ENCODE data around the gene ABHD16A.

The ABHD16A gene

DNA sequence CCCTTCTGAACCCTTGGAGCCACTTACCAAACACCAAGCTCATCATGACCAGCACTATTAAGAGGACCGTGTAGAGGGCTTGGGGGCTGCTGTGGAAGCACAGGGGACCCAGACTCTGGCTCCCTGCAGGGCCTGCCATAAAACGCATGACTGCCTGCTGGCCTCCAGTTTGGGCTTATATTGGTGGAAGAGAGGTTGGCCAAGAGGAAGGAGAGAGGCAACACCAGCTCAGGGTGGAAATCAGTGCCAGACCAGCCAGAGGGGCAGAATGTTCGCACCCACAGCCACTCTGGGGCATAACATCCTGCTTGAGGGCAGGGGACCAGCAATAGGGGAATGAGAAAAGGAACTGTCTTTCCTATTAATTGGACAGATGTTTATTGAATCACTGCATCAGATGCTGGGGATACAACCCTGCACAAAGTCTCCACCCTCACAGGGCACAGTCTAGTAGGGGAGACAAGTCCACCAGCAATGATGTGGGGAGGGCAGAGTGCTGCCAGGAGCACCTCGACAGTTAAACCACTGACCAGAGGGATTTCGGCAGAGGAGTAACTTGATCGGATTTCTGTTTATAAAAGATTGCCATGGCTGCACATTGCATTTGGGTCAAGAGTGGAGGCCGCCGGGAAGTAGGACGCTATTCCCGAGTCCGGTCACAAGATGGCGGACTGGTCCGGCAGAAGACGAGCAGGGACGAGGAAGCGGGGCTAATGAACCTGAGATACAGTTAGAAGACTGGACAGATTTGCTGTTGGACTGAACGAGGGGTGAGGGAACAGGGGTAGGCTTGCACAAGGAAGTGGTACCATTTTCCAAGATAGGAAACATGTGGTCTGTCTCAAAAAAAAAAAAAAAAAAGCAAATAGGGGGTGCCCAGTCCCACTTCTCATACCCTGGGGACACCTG, 22.6 kb downstream of the ABHD16A start, which contains the start of gene LY6G5C:
LY6G5C (minus strand) TSS at position 842 of the 909 bp plus-strand sequence; CDS start at position 148, 694 bp downstream.
- H3K9me3 ChIP-seq = no peaks in the 10 kb centered on the region
- peak; percentile 84 to 87 for DNase-seq (ENCODE audit: low spot score in 2 of 2)
- no peaks in the 10 kb centered on the region for H3K36me3 ChIP-seq (replicated peaks)
- in situ Hi-C loops (cut with MboI; ENCODE audit: low sequenced_read_pairs) = no loop called here
- peak within 1 kb of the TSS; percentile 30 for H3K4me3 ChIP-seq
- peaks cover 12% of the 10 kb centered on the region for H3K4me1 ChIP-seq
- no peaks in the 10 kb centered on the region for H3K27me3 ChIP-seq (ENCODE audit: low read depth)

DNA sequence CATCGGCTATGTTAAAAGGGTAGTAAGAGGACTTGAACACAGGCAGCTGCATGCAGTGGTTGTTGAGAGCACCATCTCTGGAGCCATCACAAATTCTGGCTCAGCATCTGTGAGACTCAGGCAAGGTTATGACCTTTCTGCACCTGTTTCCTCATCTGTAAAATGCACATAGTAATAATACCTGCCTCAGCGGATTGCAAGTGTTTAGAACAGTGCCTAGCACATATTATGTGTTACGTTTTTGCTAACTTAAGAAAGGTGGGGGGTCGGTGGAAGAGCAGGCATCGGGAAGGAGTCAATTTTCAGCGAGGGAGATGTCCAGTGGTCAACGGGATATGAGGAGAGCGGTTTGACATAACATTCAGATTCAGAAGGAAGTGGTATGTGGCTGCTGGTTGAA, 25.2 kb downstream of the ABHD16A start:
- H3K4me3 ChIP-seq = no peak overlapping the region
- in situ Hi-C loops (cut with MboI; ENCODE audit: low sequenced_read_pairs) = no loop called here

DNA sequence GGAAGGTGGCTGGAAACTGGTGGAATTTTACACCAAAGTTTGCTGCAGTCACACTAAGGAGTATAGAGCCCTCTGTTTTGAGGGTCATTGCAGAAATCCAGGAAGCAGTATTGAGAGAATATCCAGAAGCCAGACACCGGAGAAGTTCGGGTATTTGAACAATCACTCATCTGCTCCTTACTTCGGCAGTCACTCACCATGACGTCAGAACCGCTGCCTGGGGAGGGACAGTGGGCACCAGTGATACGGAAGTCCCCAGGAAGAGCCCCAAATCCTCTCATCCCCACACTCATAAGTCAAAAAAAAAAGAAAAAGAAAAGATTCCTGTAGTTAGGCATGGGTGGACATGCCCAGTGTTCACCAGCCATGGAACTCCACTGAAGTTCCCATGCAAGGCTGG, 26.2 kb downstream of the ABHD16A start:
- peaks cover 17% of the 10 kb centered on the region for H3K36me3 ChIP-seq (replicated peaks)
- no peak for DNase-seq (ENCODE audit: low spot score in 2 of 2)
- H3K27me3 ChIP-seq (ENCODE audit: low read depth) = no peaks in the 10 kb centered on the region
- H3K9me3 ChIP-seq = no peaks in the 10 kb centered on the region
- in situ Hi-C loops (cut with MboI; ENCODE audit: low sequenced_read_pairs) = no loop called here
- no peak overlapping the region for H3K4me3 ChIP-seq
- peaks cover 12% of the 10 kb centered on the region for H3K4me1 ChIP-seq

More for the DNA sequence above, 25.2 kb downstream of the ABHD16A start:
- peaks cover 6% of the 10 kb centered on the region for H3K36me3 ChIP-seq (replicated peaks)
- H3K4me1 ChIP-seq = peaks cover 12% of the 10 kb centered on the region
- H3K27me3 ChIP-seq (ENCODE audit: low read depth) = no peaks in the 10 kb centered on the region
- no peak for DNase-seq (ENCODE audit: low spot score in 2 of 2)
- H3K9me3 ChIP-seq = no peaks in the 10 kb centered on the region

DNA sequence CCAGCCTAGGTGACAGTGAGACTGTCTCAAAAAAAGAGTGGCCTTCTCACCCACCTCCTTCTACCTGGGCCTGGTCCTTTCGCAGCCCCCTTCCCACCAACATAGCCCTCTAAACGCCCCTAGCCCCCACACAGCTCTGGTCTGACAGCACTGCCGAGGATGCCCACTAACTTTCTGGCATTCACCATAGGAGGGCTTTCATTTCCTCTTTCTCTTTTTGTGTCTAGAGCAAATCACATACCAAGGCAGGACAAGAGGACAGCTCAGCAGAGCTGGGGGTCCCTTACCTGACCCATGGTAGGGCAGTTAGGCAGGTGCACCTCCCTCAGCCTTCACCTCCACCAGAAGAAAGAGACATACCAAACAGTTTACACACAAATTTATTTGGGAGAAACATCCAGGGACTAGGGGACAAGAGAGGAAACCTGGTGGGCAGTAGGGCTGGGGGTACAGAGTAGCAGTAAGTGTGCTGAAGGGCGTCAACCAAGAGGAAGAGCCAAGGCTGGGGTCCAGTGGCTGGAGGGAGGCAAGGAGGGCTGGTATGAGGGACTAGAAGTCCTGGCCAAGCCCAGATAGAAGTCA, 26.7 kb downstream of the ABHD16A start:
- no peak for DNase-seq (ENCODE audit: low spot score in 2 of 2)

DNA sequence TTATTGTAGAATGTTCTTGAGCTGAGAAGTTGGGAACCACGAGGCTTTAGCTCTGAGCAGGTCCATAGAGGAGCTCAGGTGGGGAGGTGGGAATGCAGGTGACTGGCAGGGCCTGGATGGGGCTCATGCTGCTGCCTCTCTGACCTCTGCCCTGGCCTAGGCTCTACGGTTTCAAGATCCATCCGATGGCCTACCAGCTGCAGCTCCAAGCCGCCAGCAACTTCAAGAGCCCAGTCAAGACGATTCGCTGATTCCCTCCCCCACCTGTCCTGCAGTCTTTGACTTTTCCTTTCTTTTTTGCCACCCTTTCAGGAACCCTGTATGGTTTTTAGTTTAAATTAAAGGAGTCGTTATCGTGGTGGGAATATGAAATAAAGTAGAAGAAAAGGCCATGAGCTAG, 33.4 kb downstream of the ABHD16A start, which contains the start of gene LY6G5B:
LY6G5B (plus strand) TSS at position 301 of the 400 bp plus-strand sequence. CDS start 975 bp downstream, outside the sequence.
- Histone ChIP-seq H3K9me3 (no peaks in the 10 kb centered on the region), H3K4me1 (peaks cover 5% of the 10 kb centered on the region; the same call in 1 of the 2 replicates), H3K36me3 (replicated peaks) (peaks cover 72% of the 10 kb centered on the region), H3K4me3 (no peak within 1 kb of the TSS), H3K27me3 (ENCODE audit: low read depth) (no peaks in the 10 kb centered on the region)
- DNase-seq (ENCODE audit: low spot score in 2 of 2) = no peak
- in situ Hi-C loops (cut with MboI; ENCODE audit: low sequenced_read_pairs) = loop anchor here (10.0 kb wide), 1 partner anchor 295 kb away; no protein-coding TSS in a partner anchor

More for the DNA sequence above, 26.7 kb downstream of the ABHD16A start:
- Histone ChIP-seq H3K27me3 (ENCODE audit: low read depth) (no peaks in the 10 kb centered on the region), H3K36me3 (replicated peaks) (peaks cover 21% of the 10 kb centered on the region), H3K4me1 (peaks cover 9% of the 10 kb centered on the region), H3K9me3 (no peaks in the 10 kb centered on the region), H3K4me3 (no peak overlapping the region)
- in situ Hi-C loops (cut with MboI; ENCODE audit: low sequenced_read_pairs) = no loop called here

DNA sequence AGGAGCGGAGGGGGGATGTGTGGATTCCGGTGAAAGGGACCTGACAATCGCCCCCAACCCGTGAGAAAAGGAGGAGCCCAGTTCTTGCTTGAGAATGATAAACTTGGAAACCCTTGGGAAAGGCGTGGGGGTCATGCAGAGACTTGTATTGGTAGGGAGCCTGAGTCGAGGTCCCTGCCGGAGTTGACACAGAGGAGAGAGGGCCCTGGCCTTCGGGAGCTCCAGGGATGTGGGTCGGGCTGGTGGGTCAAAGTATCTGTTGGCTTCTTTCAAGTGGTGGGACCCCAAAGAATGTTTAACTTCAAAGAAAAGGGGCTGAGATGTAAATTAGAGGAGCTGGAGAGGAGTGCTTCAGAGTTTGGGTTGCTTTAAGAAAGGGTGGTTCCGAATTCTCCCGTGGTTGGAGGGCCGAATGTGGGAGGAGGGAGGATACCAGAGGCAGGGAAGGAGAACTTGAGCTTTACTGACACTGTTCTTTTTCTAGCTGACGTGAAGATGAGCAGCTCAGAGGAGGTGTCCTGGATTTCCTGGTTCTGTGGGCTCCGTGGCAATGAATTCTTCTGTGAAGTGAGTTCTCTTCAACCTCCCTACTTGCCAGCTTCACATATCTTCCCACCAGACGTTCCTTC, 36.7 kb downstream of the ABHD16A start:
- Histone ChIP-seq H3K4me3 (peak overlapping the region; percentile 99), H3K36me3 (replicated peaks) (peaks cover 76% of the 10 kb centered on the region), H3K9me3 (no peaks in the 10 kb centered on the region), H3K4me1 (peaks cover 5% of the 10 kb centered on the region; the same call in 1 of the 2 replicates), H3K27me3 (ENCODE audit: low read depth) (no peaks in the 10 kb centered on the region)
- DNase-seq (ENCODE audit: low spot score in 2 of 2) = no peak
- in situ Hi-C loops (cut with MboI; ENCODE audit: low sequenced_read_pairs) = loop anchor here (10.0 kb wide), 1 partner anchor 298 kb away; no protein-coding TSS in a partner anchor

DNA sequence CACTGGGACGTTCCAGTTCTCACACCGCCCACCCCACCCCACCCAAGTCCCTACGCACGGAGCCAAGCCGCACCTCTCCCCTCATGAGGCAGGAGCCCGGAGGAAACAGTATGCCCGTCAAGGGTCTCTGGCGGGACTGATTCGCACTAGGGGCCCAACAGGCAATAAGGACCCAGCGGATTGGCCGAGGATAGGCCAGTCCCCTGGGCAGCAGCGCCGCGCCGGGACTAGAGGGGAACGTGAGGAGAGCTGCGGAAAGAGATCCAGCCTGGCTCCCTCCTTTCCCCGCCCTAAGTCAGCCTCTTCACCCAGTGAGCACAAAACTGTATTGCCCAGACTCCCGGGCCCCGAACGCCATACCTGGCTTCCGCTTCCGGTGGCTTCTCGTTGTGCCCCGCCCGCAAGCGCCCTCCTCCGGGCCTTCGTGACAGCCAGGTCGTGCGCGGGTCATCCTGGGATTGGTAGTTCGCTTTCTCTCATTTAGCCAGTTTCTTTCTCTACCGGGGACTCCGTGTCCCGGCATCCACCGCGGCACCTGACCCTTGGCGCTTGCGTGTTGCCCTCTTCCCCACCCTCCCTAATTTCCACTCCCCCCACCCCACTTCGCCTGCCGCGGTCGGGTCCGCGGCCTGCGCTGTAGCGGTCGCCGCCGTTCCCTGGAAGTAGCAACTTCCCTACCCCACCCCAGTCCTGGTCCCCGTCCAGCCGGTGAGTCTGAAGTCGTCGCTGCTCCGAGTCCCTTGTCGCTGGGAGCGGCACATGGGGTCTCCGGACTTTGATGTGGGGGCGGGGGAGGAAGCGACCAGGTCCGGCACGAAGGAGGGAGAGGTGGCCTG, 37.4 kb downstream of the ABHD16A start, which contains the start of gene CSNK2B:
CSNK2B (plus strand) TSS at position 580 of the 836 bp plus-strand sequence. CDS start 752 bp downstream, outside the sequence.
- Histone ChIP-seq H3K27me3 (ENCODE audit: low read depth) (no peaks in the 10 kb centered on the region), H3K4me3 (peak within 1 kb of the TSS; percentile 99), H3K9me3 (no peaks in the 10 kb centered on the region), H3K36me3 (replicated peaks) (peaks cover 72% of the 10 kb centered on the region), H3K4me1 (peaks cover 9% of the 10 kb centered on the region)
- in situ Hi-C loops (cut with MboI; ENCODE audit: low sequenced_read_pairs) = loop anchor here (10.0 kb wide), 1 partner anchor 299 kb away; no protein-coding TSS in a partner anchor
- DNase-seq (ENCODE audit: low spot score in 2 of 2) = peak; percentile 98 to 99

DNA sequence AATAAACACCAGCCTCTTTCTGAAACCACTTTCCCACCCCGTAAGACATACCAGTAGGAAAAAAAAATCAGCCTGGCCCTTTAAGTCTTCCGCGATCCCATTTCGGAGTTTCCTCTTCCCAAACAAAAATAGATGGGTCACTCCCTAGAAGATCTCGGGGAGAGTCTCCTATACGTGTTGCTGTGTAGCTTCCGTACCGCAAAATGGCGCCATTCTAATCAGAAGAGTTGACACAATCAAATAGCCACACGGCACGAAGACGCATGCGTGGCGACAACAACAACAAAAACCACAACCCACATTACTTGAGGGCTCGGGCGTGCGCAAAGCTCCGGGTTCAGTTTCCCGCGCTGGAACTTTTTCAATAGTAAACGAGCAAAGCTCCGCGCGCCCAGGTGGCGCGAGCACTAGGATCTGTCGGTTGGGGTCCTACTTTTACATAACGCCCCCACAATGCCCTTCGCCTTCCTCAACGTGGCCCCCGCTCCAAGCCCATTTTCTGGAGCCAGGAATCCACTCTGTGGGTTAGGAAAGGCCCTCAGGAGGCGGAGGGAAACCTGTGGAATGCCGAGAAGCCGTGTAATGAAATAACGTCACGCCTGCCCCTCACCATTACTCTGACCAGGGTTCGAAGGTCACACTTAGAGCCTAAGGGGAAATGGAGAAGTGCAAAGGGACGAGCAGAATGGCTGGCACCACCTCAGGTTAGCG, 38.2 kb downstream of the ABHD16A start, which contains the start of gene GPANK1:
GPANK1 (minus strand) TSS at position 208 of the 711 bp plus-strand sequence. CDS start 519 bp downstream, outside the sequence.
- no peaks in the 10 kb centered on the region for H3K9me3 ChIP-seq
- peaks cover 9% of the 10 kb centered on the region for H3K4me1 ChIP-seq
- H3K4me3 ChIP-seq = peak within 1 kb of the TSS; percentile 99
- H3K36me3 ChIP-seq (replicated peaks) = peaks cover 65% of the 10 kb centered on the region
- H3K27me3 ChIP-seq (ENCODE audit: low read depth) = no peaks in the 10 kb centered on the region
- DNase-seq (ENCODE audit: low spot score in 2 of 2) = peak; percentile 93 to 95
- in situ Hi-C loops (cut with MboI; ENCODE audit: low sequenced_read_pairs) = loop anchor here (10.0 kb wide), 1 partner anchor 300 kb away; no protein-coding TSS in a partner anchor

DNA sequence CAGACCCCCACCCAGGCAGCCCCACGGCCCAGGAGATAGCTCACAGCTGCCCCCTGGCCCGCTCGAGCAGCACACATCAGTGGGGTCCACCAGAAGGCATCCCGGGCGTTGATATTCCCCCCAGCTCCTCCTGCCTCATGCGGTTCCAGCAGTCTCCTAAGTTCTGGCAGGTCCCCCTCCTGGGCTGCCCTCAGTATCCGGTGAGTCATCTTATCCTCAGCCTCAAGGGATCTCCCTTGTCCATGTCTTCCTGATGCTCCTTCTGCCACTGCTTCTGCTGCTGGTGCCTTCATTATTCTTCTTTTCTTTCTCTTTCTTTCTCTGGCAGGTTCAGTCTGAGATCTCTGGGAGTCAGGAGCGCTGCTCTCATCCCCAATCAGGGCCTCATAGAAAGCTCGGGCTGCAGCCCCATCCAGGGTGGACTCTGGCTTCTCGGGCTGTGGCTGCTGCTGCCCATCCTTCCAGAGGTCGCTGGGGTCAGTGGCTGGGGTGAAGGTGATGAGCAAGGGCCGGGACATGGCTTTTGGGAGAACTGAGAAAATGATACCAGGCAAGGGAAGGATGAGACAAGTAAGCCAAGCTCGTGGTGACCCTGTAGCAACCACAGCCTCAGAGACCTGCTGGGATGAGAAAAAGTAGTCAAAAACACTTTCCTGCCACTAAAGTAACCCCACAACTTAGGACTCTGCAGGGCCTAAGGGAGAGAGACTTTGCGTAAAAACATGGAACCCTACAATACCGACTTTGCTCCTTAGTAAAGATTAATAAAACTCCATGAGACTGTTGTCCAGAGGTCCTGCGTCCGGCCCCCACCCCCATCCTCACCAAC, 38.9 kb downstream of the ABHD16A start:
- DNase-seq (ENCODE audit: low spot score in 2 of 2) = no peak
- Histone ChIP-seq H3K4me3 (peak overlapping the region; percentile 99), H3K9me3 (no peaks in the 10 kb centered on the region), H3K4me1 (peaks cover 17% of the 10 kb centered on the region), H3K27me3 (ENCODE audit: low read depth) (no peaks in the 10 kb centered on the region), H3K36me3 (replicated peaks) (peaks cover 58% of the 10 kb centered on the region)
- in situ Hi-C loops (cut with MboI; ENCODE audit: low sequenced_read_pairs) = loop anchor here (10.0 kb wide), 1 partner anchor 301 kb away; no protein-coding TSS in a partner anchor

DNA sequence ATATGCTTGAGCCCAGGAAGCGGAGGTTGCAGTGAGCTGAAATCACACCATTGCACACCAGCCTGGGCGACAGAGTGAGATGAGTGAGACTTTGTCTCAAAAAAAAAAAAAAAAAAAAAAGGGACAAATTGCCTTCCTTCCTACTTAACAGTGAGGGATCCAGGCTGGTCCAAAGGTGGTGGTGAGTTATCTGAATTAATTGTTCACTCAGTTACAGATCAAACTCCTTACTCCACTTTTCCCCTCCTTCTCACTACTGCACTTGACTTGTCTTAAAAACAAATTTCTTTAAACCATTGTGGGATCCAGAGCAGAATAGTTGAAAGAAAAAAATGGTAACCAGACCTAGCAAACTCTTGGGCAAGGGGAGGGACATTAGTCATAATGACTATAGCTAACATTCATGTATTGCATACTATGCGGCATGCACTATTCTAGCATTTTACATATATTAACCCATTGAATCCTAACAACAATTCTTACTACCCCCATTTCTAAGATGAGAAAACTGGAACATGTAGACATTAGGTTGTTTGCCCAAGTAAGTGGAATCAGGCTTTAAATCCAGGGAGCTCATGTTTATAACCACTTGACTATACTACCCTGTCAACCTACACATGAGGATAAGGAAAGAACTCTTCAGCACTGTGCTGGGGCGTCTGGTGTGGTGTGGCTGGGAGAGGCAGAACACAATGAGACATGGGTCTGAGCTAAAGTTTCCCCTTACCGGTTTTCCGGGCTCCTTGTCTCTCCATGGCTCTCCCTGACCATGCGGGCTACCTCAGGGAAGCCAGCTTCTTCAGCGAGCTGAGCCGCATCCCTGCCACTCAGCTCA, 39.8 kb downstream of the ABHD16A start:
- in situ Hi-C loops (cut with MboI; ENCODE audit: low sequenced_read_pairs) = loop anchor here (10.0 kb wide), 1 partner anchor 301 kb away; no protein-coding TSS in a partner anchor
- Histone ChIP-seq H3K4me1 (peaks cover 23% of the 10 kb centered on the region), H3K27me3 (ENCODE audit: low read depth) (no peaks in the 10 kb centered on the region), H3K4me3 (no peak overlapping the region), H3K36me3 (replicated peaks) (peaks cover 49% of the 10 kb centered on the region), H3K9me3 (no peaks in the 10 kb centered on the region)
- DNase-seq (ENCODE audit: low spot score in 2 of 2) = no peak

Data from HAP-1 (cell line).